Endodermal cell (in vitro differentiated cells): ENCODE data around the gene TAB3. TPM values are rescaled to one million over a fixed set of nuclear protein-coding genes. Genes with fewer than 3 reads are reported as not detected.

ENCODE experiments used
- DNase-seq: peaks from one replicate; pipeline ENCODE4 v3.0.0-alpha.2; 2017
- H3K27ac ChIP-seq: 2 replicates; pipeline ENCODE4 v1.5.1; 2013; ENCODE audit warnings: mild to moderate bottlenecking, low read depth, low read length, moderate library complexity
- H3K27me3 ChIP-seq: 2 replicates; pipeline ENCODE4 v1.6.1; 2013; ENCODE audit warnings: mild to moderate bottlenecking, low read length, moderate library complexity; ENCODE audit not compliant: insufficient read depth, control insufficient read depth, poor library complexity, severe bottlenecking
- H3K36me3 ChIP-seq: 2 replicates; pipeline ENCODE4 v1.7.0; 2013; ENCODE audit warnings: mild to moderate bottlenecking, low read length, moderate library complexity; ENCODE audit not compliant: control insufficient read depth, insufficient read depth
- H3K4me1 ChIP-seq: one replicate; pipeline ENCODE4 v1.7.0; 2013; ENCODE audit warnings: low read length; ENCODE audit not compliant: control insufficient read depth, insufficient read depth
- H3K4me3 ChIP-seq: 2 replicates; pipeline ENCODE4 v1.5.1; 2013; ENCODE audit warnings: mild to moderate bottlenecking, low read length, moderate library complexity
- H3K9ac ChIP-seq: 2 replicates; pipeline ENCODE4 v1.6.1; 2013; ENCODE audit warnings: mild to moderate bottlenecking, low read length, moderate library complexity; ENCODE audit not compliant: poor library complexity, severe bottlenecking; ENCODE audit errors: extremely low read depth
- H3K9me3 ChIP-seq: 2 replicates; pipeline ENCODE4 v1.6.1; 2013; ENCODE audit warnings: mild to moderate bottlenecking, low read length, moderate library complexity; ENCODE audit not compliant: control insufficient read depth
- H3K27ac Mint-ChIP-seq: 2 replicates; pipeline ENCODE4 v1.8.0; 2020; ENCODE audit warnings: mixed read lengths
- H3K27me3 Mint-ChIP-seq: 2 replicates; pipeline ENCODE4 v1.8.0; 2021; ENCODE audit warnings: mild to moderate bottlenecking, mixed read lengths; ENCODE audit not compliant: insufficient read depth
- H3K36me3 Mint-ChIP-seq: 2 replicates; pipeline ENCODE4 v1.8.0; 2020; ENCODE audit warnings: low read depth, mixed read lengths
- H3K4me1 Mint-ChIP-seq: 2 replicates; pipeline ENCODE4 v1.8.0; 2020; ENCODE audit warnings: mixed read lengths
- H3K4me3 Mint-ChIP-seq: 2 replicates; pipeline ENCODE4 v1.8.0; 2020; ENCODE audit warnings: mild to moderate bottlenecking, moderate library complexity, mixed read lengths
- H3K9me3 Mint-ChIP-seq: 2 replicates; pipeline ENCODE4 v1.8.0; 2020; ENCODE audit warnings: mild to moderate bottlenecking, mixed read lengths
- WGBS, 2 experiments: methylation state at CpG; one replicate each; pipeline versions ENCODE4 v1.1.5 to v1.1.7; 2013; ENCODE audit warnings: missing lambda C conversion rate in 2 of 2, mixed read lengths in 1 of 2; ENCODE audit not compliant: insufficient coverage in 1 of 2, insufficient read length in 1 of 2; 5-methylcytosine and 5-hydroxymethylcytosine counted together
- total RNA-seq, 2 donors: library from RNA; stranded (reverse); fragmentation: NEBNext Ultra II Directional in 1 of 2; extraction: Animal tissue kit (Norgen Biotek cat#: 25700) in 1 of 2; gene quantifications; 2 replicates in 1 of 2; 3 replicates in 1 of 2; pipeline ENCODE4 v1.2.1, GENCODE V29; 2021
- TF ChIP-seq, protein P1 (sequence below): fragments of 200-600 bp; sonication (generic); conservative IDR thresholded peaks from 2 replicates; pipeline ENCODE4 v1.5.0; 2021; ENCODE audit warnings: antibody characterized with exemption, mild to moderate bottlenecking

TAB3 gene
- total RNA-seq, 2 donors from 2014 or later, result 19.8 to 23.2 TPM

DNA sequence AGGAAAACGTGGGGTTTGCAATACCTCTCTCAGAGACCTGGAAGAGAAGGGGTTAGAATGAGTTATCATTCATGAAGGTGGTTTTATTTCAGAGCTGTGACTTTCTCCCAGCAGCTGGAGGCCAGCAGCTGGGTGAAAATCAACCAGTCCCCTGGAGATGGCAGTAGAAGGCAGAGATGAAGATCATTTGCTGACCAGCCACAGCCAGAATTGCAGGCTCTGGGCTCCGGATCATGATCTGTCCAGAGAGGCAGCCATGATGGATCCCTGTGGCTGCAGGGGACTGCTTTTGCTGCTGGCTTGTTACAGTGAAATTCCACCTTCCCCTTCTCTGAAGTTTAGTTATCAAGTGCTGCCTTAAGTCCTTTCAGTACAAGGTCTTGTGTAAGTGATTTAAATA is 46.9 kb upstream of the TAB3 start:
- H3K36me3 Mint-ChIP-seq, result no peaks in the 10 kb centered on the region
- H3K4me1 Mint-ChIP-seq, result no peaks in the 10 kb centered on the region
- peak; percentile 69 for DNase-seq
- Histone ChIP-seq H3K9me3 (peaks cover 5% of the 10 kb centered on the region), H3K4me1 (no peaks in the 10 kb centered on the region), H3K27me3 (no peaks in the 10 kb centered on the region), H3K36me3 (no peaks in the 10 kb centered on the region), H3K9ac (no peak overlapping the region), H3K27ac (no peak overlapping the region), H3K4me3 (no peak overlapping the region)
- H3K27ac Mint-ChIP-seq, result no peak overlapping the region
- 46% methylated on average over 2 of the region's 2 CpGs; no CpG with 5 or more reads in 1 of the 2 experiments for WGBS, 2 experiments
- peaks cover 53% of the 10 kb centered on the region for H3K9me3 Mint-ChIP-seq
- no peaks in the 10 kb centered on the region for H3K27me3 Mint-ChIP-seq
- TF ChIP-seq, protein P1, sequence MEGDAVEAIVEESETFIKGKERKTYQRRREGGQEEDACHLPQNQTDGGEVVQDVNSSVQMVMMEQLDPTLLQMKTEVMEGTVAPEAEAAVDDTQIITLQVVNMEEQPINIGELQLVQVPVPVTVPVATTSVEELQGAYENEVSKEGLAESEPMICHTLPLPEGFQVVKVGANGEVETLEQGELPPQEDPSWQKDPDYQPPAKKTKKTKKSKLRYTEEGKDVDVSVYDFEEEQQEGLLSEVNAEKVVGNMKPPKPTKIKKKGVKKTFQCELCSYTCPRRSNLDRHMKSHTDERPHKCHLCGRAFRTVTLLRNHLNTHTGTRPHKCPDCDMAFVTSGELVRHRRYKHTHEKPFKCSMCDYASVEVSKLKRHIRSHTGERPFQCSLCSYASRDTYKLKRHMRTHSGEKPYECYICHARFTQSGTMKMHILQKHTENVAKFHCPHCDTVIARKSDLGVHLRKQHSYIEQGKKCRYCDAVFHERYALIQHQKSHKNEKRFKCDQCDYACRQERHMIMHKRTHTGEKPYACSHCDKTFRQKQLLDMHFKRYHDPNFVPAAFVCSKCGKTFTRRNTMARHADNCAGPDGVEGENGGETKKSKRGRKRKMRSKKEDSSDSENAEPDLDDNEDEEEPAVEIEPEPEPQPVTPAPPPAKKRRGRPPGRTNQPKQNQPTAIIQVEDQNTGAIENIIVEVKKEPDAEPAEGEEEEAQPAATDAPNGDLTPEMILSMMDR, result peak; percentile 63
- no peak overlapping the region for H3K4me3 Mint-ChIP-seq

DNA sequence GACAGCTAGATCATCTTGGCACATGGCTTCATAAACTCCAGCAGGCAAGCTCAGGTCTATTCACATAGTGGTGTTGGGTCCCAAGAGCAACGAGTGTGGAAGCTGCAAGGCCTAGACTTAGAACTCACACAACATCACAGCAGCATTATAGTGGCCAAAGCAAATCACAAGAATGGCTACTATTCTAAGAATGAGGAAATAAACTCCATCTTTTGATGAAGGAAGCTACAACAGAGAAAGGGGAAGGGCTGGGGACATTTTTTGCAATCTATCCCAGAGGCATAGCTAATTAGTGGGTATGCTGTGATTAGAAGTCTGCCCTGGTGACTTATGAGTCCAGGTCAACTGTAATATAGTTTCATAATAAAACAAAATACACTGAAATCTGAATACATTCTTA is 42.9 kb upstream of the TAB3 start:
- WGBS, 2 experiments, result no CpG with 5 or more reads among the region's 1 CpG
- no peaks in the 10 kb centered on the region for H3K27me3 ChIP-seq
- H3K27ac ChIP-seq, result no peak overlapping the region
- Mint-ChIP-seq H3K36me3 (no peaks in the 10 kb centered on the region), H3K9me3 (peaks cover 24% of the 10 kb centered on the region), H3K4me3 (no peak overlapping the region), H3K4me1 (no peaks in the 10 kb centered on the region), H3K27ac (no peak overlapping the region), H3K27me3 (no peaks in the 10 kb centered on the region)
- TF ChIP-seq, protein P1, result no peak
- no peak overlapping the region for H3K9ac ChIP-seq
- H3K4me3 ChIP-seq, result no peak overlapping the region
- H3K4me1 ChIP-seq, result no peaks in the 10 kb centered on the region
- no peaks in the 10 kb centered on the region for H3K36me3 ChIP-seq
- no peak for DNase-seq
- peaks cover 5% of the 10 kb centered on the region for H3K9me3 ChIP-seq

DNA sequence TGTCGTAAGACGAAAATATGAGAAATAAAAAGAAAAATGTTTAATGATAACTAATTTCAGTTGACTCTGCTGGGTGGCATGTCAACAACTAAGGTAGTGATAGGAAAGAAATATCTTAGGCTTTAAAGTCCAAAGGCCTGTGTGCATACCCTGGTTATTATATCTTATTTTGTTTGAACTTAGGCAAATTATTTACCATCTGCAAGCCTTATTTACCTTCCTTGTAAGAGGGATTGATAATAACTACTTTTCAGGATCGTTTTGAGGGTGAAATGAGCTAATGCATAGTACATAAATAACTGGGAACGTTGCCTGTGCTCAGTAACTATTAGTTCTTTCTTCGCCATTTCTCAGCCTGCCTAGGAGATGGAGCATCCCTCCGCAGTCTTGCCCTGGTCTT is 41.6 kb upstream of the TAB3 start:
- Mint-ChIP-seq H3K36me3 (no peaks in the 10 kb centered on the region), H3K27ac (no peak overlapping the region), H3K4me3 (no peak overlapping the region), H3K9me3 (peaks cover 19% of the 10 kb centered on the region), H3K4me1 (no peaks in the 10 kb centered on the region), H3K27me3 (no peaks in the 10 kb centered on the region)
- Histone ChIP-seq H3K9me3 (peaks cover 5% of the 10 kb centered on the region), H3K9ac (no peak overlapping the region), H3K27me3 (no peaks in the 10 kb centered on the region), H3K27ac (no peak overlapping the region), H3K4me1 (no peaks in the 10 kb centered on the region), H3K4me3 (no peak overlapping the region), H3K36me3 (no peaks in the 10 kb centered on the region)
- DNase-seq, result no peak
- TF ChIP-seq, protein P1, result no peak
- 86 to 92% methylated on average over 2 to 6 of the region's 6 CpGs for WGBS, 2 experiments
